Measurements from ENCODE around the gene MYO15B.

Gene MYO15B

DNA sequence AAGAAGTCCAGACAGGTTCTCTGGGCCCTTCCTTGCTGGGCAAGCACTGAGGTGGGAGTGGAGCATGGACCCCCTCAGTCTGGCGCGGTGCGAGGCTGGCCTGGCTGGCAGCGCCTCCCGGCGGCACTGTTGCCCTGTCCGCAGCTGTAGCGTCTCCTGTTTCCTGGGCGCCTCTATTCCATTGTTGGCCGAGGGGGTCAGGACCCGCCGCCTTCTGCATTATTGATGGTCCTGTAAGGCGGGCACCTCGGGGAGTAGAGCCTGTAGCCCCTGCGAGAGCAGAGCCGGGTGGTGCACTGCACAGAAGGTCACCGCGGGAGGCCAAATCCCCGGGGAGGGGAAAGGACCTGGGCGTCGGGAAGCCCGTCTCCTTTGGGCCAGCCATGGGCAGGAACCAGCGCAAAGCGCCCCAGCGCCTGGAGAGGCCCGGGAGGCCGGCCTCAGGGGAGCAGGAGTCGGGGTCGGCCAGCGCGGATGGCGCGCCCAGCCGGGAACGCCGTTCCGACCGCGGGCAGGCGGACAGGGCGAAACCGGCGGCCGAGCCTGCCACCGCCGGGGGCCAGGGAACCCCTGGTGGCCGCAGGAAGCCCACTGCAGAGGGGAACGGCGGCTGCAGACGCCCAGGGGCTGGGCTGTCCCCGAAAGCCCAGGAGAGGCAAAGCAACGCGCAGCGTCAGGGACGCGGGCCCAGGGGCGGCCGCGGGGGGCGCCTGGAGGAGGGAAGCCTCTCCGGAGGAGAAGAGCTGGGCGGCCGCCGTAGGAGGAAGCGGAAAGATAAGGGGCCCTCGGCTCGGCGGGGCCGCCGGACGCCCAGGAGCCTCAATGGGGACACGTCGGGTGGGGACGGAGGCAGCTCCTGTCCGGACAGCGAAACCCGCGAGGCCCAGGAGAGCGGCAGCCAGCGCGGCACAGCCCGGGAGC lies at the start of gene MYO15B:
TSS of gene MYO15B (plus strand) at position 126 of the 921 bp plus-strand sequence. CDS start at position 384, 258 bp downstream.
- no peak for DNase-seq (ENCODE audit: low spot score)

GRCh38 chr17:75539967-75540729 lies 47.5 kb upstream of the MYO15B start:
- DNase-seq (ENCODE audit: low spot score) = no peak

DNA sequence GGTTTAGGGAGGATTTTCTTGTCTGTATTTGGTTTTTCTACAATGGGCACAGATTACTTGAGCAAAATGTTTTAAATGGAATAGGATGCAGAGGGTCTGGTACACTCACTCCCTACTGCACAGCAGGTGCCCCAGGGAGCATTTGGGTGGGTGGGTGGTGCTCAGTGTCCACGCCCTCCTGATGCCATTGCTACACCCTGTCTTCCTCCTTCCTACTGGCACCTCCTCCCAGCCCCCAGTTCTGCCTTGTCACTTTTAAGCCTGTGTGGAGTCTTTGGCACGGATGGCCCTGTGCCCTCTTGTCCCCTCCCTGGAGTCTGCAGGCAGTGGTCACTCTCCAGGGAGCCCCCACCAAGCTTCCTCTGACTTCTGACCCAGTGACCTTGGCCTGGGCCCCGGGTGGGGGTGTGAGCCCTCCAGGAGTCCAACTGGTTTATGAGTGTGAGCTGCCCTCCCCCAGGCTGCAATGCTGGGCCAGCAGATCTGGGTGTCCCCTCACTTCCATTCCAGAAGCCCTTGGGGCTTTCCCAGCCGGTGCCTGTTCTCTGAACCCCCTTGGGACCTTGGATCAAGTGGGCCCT lies 46.6 kb upstream of the MYO15B start:
- no peak for DNase-seq (ENCODE audit: low spot score)

DNA sequence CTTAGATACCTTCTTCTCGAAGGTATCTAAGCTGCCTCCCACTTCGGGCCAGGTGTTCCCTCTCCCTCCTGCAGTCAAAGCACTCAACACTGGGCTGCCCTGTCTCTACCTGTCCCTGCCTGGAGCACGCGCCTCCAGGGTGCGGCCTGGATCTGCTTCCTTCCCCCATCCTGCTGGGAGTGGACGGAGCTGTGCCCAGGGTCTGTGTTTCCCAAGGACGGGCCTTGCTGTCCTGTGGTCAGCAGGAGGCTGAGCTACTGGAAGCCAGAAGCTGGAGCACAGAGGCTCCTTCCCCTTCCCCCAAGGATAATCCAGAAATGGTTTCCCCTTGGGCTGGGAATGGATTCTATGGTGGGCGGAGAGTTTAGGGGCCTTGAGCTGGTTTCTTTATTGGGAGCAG lies 45.4 kb upstream of the MYO15B start:
- DNase-seq (ENCODE audit: low spot score) = no peak

DNA sequence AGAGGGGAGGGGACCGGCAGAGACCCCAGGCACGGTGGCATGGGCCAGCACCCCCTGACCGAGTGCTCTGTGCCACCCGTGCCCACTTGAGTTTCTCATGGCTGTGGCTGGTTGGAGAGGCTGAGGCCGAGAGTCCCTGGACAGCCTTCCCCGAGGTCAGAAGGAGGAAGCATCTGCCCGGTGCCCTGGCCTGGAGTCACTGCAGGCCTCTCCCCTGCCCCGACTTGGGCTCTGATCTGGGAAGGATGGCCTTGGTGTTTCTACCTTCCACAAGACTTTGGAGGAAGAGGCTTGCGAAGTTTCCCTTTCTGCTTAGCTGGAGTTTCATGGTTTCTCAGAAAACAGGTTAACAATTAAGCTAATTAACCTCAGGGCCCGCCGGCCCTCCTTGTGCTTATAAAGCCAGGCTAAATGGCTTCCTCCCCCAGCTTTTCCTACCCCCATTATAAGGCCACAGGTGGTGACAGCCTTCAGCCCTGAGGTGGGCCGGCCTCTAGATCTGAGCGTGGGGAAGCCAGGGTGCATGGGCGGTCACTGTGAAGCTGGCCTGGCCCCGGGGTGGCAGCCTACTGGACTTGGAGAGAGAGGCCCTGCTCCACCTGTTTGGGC lies 44.8 kb upstream of the MYO15B start:
- DNase-seq (ENCODE audit: low spot score) = no peak

DNA sequence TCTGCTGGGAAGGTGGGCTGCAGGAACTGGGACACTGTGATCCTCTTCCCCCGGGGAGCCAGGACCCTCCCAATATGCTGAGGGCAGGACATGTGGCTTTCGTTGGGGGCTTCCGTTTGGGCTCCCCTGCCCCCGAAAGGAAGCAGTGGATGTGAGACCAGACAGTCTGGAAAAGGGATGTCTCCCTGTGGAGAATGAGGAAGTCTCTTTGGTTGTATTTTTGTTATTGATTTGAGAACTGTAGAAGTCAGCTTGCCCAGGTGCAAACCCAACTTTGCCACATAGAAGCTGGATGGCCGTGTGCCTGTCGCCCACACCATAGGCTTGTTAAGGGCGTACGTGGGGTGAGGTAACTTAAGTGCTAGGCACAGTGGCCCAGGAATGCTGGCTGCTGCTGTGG lies 43.4 kb upstream of the MYO15B start:
- no peak for DNase-seq (ENCODE audit: low spot score)

DNA sequence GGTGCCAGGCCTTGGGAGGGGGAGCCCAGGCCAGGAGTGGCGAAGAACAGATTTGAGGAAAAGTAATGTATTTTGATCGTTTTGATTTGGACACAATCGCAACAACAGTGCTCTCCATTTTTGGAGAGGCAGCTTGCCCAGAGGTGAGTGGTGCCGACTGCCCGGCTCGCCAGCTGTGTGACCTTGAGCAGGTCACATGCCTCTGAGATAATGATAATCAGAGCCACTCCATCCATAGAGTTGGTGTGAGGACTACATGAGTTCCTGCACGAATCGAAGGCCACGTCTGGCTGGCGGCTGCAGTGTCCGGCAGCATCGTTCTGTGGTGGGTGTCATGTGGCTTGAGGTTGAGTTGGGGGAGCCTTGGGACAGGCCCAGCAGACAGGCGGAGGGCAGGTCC lies 41.4 kb upstream of the MYO15B start:
- DNase-seq (ENCODE audit: low spot score) = no peak

DNA sequence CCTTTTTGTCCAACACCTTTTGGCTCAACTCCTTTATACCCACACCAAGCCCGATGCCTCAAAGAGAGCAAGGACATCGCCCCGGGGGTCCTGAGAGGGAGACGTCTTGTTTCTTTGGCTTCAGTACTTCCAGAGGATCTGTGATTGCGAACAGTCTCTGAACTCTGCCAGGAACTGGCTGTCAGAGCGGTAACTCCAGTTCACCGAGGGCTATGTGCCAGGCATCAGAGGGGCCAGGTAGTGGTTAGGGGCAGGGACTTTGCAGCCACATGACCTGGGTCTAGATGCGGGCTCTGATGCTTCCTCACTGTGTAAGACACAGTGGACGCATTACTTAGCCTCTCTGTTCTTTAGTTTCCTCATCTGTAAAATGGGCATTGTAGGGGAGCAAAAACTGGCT lies 40.5 kb upstream of the MYO15B start:
- DNase-seq (ENCODE audit: low spot score) = no peak

GRCh38 chr17:75548813-75549212 lies 38.8 kb upstream of the MYO15B start:
- DNase-seq (ENCODE audit: low spot score) = no peak

GRCh38 chr17:75549246-75550138 lies 38.1 kb upstream of the MYO15B start:
- DNase-seq (ENCODE audit: low spot score) = no peak

- no peak for DNase-seq (ENCODE audit: low spot score)
These were observed 37.5 kb upstream of the MYO15B start for GRCh38 chr17:75550139-75550465.

DNA sequence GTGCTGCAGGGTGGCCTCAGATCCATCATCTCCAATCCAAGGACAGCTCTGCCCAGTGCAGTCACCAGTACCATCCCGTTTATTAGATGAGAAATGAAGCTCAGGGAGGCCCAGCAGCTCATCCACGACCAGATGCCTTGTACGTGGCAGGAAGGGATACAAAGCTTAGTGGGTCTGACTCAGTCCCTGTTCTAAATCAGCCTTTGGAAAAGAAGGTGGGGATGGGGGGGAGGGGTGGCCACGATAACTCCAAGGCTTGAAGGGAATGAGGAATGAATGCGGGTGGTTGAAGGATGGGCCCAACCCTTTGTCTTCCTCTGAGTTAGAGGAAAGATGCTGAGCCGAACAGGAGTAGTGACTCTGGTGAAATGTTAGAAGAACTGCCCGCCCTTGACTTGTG lies 36.3 kb upstream of the MYO15B start:
- DNase-seq (ENCODE audit: low spot score) = no peak

GRCh38 chr17:75552425-75553294 lies 34.9 kb upstream of the MYO15B start:
- DNase-seq (ENCODE audit: low spot score) = no peak

DNA sequence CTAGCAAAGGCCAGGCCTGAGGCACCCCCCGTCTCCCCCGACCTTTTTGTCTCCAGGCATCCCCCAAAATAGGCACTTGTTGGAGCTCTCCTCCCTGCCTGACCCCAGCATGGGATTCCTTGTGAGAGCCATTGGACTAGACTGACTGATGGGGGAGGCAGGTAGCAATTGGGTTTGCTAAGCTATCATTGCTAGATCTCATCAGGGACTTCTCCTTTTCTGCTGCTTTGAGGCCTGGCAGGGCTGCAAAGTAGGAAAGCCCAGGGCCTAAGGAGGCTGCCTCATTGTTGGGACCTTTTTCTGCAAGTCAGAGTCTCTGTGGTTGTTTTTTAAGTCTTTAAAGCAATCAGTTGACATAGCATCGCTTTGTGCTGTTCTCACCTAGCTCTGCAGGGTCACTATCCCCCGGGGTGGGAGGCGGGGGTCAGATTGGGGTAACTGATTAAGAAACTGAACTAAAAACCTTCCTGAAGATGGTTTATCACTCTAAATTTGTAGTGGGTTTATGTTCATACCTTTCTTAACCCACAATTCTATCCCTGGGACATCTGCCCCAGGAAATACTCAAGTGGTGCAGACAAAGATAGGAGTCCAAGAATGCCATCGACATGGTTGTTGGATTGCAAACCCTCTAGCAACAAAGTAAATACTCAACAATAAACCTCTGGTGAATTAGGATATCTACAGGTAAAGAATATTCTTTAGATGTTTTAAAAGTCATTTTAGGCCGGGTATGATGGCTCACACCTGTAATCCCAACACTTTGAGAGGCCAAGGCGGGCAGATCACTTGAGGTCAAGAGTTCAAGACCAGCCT lies 34.1 kb upstream of the MYO15B start:
- no peak for DNase-seq (ENCODE audit: low spot score)

GRCh38 chr17:75555679-75556153 lies 31.9 kb upstream of the MYO15B start:
- DNase-seq (ENCODE audit: low spot score) = no peak

DNA sequence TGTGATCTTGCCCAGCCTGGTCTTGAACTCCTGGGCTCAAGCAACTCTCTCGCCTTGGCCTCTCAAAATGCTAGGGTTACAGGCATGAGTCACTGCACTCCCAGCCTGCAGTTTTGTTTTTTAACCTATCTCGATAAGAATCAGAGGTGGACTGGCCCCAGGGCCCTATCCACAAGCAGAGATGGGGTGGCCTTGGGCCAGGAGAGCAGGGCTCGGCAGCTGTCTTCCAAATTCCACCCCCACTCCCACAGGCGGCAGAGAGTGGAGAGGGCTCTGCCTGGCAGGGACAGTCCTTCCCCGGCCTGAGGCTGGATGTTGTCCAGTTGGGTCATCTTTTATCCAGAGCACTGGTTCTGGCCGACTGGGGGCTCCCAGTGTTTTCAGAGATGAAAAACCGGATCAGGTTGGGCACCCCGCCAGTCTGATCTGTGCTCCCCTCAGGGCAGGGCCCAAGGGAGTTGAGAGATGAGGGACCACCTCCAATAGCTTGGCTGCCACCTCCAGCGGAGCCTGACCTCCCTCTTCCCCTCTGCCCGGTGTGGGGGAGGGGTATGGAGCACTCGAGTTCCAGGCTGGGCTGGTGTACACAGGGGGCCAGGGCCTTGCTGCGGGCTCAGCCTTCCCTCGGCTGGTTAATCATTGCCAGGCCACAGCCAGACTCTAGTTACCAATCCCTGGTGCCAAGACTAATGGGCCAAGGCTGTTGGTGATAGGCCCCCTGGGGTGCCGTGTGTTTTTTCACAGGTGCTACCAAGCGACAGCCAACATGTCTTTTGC lies 30.3 kb upstream of the MYO15B start:
- no peak for DNase-seq (ENCODE audit: low spot score)

GRCh38 chr17:75557852-75558665 lies 29.5 kb upstream of the MYO15B start:
- DNase-seq (ENCODE audit: low spot score) = no peak
